Measurements from ENCODE around the gene RNF186.
A peak's percentile ranks its signal among the peaks of the same experiment; 100 is the strongest.
"Not testable (repeated sequence)": the region's sequence is repeated elsewhere in the genome, so short reads cannot be mapped to it uniquely, and the experiment has no call there.

The RNF186 gene, protein sequence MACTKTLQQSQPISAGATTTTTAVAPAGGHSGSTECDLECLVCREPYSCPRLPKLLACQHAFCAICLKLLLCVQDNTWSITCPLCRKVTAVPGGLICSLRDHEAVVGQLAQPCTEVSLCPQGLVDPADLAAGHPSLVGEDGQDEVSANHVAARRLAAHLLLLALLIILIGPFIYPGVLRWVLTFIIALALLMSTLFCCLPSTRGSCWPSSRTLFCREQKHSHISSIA

GRCh38 chr1:19814681-19815503 lies at the start of gene RNF186:
Gene RNF186, minus strand, starts transcription at chr1:19815283. Its CDS starts 182 bp downstream, at chr1:19815101.
- no peak for DNase-seq

GRCh38 chr1:19864570-19865160 lies 49.6 kb upstream of the RNF186 start:
- no peak for DNase-seq

- DNase-seq, result no peak
Observed at GRCh38 chr1:19862944-19863343, 47.9 kb upstream of the RNF186 start.

- no peak for DNase-seq
Observed at GRCh38 chr1:19861842-19862530, 46.9 kb upstream of the RNF186 start.

GRCh38 chr1:19861034-19861433 lies 46.0 kb upstream of the RNF186 start:
- no peak for DNase-seq

- no peak for DNase-seq
Observed at GRCh38 chr1:19860418-19860817, 45.3 kb upstream of the RNF186 start.

DNA sequence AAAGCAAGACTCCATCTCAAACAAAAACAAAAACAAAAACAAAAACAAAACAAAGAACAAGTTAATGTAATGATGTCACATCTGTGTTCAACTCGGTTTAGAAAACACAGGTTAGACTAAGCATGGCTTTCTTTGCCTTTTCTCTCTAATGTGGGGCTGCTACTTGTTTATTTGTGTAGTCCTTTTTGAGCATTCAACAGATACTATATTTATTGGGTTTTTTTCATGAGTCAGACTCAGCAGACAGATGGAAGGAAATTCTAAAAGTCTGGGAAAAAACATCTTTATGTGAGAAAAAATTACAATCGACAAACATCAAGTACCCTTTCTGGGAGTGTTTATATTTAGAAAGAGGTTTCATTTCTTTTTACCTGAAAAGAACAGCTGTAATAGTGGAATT lies 44.8 kb upstream of the RNF186 start:
- DNase-seq, result no peak

DNA sequence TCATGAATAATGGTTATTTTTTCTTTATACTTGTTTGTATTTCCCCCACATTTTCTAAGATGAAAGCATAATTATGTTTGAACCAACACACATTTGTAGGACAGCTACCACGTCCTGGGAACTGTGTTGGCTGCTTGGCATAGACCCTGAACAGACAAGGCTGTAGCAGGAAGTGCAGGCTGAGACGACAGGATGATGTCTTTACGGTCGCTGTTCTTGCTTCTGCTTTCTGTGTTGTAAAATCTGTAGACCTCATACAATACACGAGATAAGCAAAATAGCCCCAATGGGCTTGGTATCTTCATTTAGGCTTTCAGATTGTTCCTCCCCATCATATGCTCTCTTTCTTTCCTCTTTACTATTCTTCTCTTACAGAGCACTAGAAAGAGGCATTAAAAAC lies 43.8 kb upstream of the RNF186 start:
- no peak for DNase-seq

GRCh38 chr1:19854866-19855265 lies 39.8 kb upstream of the RNF186 start:
- DNase-seq, result no peak

- DNase-seq, result no peak
Observed at GRCh38 chr1:19852036-19852435, 37.0 kb upstream of the RNF186 start.

- DNase-seq, result no peak
Observed at GRCh38 chr1:19850214-19850613, 35.1 kb upstream of the RNF186 start.

DNA sequence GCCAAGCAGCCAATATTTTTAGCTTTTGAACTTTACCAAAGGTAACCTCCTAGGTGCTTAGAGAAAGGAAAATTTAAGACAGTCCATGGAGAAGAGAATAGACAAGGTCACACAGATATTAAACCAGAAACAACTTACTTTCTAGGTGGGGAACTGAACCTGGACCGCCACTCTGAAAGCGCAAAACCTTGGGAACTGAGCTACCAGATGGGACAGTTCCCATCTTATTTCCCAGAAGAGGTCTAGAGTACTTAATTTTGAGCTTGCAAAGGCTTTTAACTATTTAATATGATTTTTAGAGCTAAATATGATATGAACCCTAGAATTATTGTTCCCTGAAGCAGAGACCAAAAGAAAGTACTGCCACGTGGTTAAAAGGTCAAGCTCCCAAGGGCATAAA lies 34.2 kb upstream of the RNF186 start:
- not testable (repeated sequence) for DNase-seq

GRCh38 chr1:19847334-19847733 lies 32.3 kb upstream of the RNF186 start:
- DNase-seq, result not testable (repeated sequence)

GRCh38 chr1:19846338-19846737 lies 31.3 kb upstream of the RNF186 start:
- no peak for DNase-seq

DNA sequence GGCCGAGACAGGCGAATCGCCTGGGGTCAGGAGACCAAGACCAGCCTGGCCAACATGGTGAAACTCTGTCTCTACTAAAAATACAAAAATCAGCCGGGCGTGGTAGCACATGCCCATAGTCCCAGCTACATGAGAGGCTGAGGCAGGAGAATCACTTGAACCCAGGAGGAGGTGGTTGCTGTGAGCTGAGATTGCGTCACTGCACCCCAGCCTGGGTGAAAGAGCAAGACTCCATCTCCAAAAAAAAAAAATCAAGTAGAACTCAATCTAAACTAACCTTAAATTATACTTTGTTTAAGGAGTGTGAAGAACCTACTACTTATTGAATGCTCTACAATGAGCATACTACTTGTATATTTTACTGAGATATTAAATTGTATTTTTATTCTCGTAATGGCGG lies 30.5 kb upstream of the RNF186 start:
- no peak for DNase-seq

GRCh38 chr1:19844731-19845495 lies 29.8 kb upstream of the RNF186 start:
- no peak for DNase-seq

GRCh38 chr1:19840228-19840627 lies 25.1 kb upstream of the RNF186 start:
- no peak for DNase-seq

GRCh38 chr1:19837866-19838265 lies 22.8 kb upstream of the RNF186 start:
- no peak for DNase-seq

GRCh38 chr1:19835578-19835977 lies 20.5 kb upstream of the RNF186 start:
- DNase-seq, result no peak

DNA sequence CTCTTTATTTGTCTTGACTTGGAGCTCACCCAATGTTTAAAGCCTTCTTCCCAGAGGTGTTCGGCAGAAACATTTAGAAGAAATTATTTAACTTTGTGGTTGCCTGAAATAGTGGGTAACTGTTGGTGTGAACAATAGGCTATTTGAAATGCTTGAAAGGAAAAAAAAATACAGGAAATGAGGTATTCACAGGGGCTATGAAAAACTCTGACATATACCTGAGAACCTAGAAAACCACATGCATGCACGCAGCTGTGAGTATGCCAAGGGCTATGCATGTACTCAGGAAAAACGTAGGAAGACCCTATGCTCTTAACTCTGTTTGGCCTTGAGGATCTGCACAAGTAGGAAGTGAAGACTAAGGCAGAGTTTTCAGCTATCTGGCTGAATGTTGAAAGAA lies 16.4 kb upstream of the RNF186 start:
- no peak for DNase-seq

DNA sequence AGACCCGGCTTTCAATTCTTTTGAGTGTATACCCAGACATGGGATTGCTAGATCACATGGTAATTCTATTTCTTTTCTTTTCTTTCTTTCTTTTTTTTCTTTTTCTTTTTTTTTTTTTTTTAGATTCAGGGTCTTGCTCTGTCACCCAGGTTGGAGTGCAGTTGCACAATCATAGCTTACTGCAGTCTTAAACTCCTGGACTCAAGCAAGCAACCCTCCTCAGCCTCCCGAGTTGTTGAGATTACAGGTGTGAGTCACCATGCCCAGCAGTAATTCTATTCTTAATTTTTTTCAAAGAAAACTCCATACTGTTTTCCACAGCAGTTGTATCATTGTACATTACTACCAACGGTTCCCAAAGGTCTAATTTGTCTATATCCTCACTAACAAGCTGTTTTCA lies 13.5 kb upstream of the RNF186 start:
- no peak for DNase-seq

- DNase-seq, result no peak
Observed at GRCh38 chr1:19825298-19825697, 10.2 kb upstream of the RNF186 start.

- DNase-seq, result peak; percentile 19
Observed at GRCh38 chr1:19824541-19824940, 9.5 kb upstream of the RNF186 start.

Data from activated CD4-positive, alpha-beta T cell treated with anti-CD3 and anti-CD28 coated beads, Interleukin-2, Interleukin-6, amounts not matched to agents 100 ng/mL and 50 ng/mL, durations not matched to agents 16 hours and 8 hours (primary cell).